Measurements from ENCODE around the gene TEX2.

- TF ChIP-seq, protein P1, sequence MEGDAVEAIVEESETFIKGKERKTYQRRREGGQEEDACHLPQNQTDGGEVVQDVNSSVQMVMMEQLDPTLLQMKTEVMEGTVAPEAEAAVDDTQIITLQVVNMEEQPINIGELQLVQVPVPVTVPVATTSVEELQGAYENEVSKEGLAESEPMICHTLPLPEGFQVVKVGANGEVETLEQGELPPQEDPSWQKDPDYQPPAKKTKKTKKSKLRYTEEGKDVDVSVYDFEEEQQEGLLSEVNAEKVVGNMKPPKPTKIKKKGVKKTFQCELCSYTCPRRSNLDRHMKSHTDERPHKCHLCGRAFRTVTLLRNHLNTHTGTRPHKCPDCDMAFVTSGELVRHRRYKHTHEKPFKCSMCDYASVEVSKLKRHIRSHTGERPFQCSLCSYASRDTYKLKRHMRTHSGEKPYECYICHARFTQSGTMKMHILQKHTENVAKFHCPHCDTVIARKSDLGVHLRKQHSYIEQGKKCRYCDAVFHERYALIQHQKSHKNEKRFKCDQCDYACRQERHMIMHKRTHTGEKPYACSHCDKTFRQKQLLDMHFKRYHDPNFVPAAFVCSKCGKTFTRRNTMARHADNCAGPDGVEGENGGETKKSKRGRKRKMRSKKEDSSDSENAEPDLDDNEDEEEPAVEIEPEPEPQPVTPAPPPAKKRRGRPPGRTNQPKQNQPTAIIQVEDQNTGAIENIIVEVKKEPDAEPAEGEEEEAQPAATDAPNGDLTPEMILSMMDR (IDR thresholded peaks at IDR 0.05) = no peak
- no peak for TF ChIP-seq POLR2A (IDR thresholded peaks at IDR 0.05)
Observed at GRCh38 chr17:64183815-64184214, 79.2 kb downstream of the TEX2 start.
